ENCODE measurements around the gene DBN1. TPM values are rescaled to one million over a fixed set of nuclear protein-coding genes. Genes with fewer than 3 reads are reported as not detected.

DBN1 gene
- total RNA-seq, 1 donor from 2014 or later, result 170 TPM

DNA sequence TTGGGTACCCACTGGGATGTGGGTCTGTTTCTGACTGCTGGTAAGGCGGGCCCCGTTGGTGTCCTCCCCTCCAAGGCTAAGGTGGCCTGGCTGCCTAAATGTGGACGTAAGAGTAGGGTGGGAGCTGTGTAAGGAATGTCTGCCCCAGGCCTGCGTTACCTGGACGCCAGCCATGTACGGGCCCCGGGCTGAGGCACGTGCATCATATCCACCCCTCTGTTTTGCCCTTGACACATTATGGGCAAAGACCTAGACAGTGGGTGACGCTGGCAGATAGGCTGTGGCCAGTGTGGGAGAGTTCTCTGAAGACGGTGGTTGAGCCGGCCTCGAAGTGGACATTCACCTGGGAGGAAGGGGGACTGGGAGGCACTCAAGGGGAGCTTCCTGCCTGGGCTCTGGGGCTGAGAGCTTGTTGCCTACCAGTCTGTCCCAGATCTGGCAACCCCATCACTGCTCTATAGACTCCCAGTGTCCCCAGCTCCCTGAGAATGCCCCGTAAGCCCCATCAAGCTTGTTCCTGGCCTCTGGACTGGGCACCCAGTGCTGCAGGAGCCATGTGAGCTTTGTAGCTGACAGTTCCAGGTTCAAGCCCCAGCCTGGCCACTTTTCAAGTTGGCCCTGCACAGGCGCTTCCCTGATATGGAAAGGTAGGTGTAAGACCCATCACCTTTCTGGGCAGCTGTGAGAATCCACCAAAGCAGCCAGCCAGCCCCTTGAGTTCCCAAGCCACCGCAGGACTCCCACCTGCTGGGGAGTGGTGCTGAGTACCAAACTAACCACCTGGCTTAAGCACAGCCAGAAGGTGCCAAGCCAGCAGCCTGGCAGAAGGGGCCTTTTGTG, 30.1 kb downstream of the DBN1 start:
- DNase-seq, result no peak

DNA sequence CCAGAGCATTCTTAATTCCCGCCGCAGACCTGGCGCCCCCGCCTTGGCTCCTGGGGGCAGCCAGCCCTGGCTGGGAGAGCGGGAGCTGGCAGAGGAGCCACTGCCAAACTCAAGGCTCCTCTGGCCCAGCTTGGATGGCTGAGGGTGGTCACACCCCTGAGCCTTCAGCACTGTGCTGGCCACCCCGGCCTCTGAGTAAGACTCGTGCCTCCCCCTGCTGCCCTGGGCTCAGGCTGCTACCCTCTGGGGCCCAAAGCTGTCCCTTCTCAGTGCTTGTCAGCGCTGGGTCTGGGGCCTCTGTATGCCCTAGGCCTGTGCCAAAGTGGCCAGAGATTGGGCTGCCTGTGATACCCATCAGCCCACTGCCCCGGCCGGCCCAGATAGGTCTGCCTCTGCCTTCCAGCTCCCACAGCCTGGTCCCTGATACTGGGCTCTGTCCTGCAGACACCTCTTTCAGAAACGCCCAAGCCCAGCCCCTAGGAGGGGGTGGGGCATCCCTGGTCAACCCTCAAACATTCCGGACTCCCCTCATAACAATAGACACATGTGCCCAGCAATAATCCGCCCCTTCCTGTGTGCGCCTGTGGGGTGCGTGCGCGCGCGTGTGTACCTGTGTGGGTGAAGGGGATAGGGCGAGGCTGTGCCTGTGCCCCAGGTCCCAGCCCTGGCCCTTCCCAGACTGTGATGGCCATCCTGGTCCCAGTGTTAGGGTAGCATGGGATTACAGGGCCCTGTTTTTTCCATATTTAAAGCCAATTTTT, 31.2 kb downstream of the DBN1 start:
- DNase-seq, result no peak

DNA sequence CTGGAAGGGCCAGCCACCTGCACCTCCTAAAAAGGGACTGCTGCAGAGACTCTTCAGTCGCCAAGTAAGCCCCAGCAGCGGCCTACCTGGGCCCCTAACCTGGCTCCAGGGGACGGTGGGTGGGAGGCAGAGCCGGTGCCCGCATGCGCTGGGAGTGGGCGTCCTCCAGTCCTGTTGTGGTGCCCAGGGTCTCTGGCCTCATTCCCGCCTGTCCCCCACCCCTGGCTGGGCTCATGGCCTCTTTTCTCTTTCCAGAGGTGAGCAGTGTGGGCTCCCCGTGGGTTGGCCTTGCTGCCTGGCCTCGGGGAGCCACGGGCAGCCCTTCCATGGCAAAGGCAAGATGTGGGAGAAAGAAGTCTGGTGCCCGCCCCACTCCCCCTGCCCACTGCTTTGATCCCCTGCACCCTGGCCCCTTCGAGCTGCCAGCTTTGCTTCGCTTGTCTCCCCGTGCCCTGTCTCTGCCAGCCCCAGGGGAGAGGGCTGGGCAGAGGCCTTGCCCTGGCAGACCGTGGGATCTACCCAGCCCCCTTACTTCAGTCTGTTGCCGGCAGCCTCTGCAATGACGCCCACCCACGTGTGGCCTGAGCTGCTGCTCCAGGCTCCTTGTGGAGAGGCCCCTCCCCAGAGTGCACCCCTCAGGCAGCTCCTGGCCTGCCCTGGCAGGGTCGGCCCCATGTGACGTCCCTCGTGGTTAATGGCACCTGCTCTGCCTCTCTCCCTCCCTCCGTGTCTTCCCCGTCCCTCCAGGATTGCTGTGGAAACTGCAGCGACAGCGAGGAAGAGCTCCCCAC, 32.2 kb downstream of the DBN1 start:
- no peak for DNase-seq

DNA sequence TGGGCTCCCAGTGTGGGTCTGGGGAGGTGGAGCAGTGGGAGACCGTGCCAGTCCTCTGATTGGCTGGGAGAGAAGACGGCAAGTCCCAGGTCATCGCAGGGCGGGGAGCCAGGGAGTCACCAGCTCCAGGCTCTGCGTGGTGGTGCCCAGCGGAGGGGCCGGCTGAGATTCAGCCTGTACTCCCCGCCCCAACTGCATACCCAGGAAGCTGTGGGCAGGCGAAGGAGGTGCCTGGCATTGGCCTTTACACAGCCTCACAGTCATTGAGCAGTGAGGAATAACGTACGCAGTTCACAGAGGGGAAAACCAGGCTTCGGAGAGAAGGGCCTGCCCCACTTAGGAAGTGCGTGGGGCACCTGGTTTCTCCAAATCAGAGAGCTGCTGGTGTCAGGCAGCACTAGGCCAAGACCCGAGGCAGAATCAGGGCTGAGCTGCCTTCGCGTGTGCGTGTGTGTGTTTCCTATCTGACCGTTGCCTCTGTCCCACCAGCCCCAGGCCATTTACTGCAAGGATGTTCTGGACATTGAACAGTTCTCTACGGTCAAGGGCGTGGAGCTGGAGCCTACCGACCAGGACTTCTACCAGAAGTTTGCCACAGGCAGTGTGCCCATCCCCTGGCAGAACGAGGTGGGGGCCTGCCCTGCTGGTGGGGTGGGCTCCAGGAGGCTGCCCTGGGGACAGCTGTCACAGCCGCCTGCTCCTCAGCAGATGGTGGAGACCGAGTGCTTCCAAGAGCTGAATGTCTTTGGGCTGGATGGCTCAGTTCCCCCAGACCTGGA, 33.0 kb downstream of the DBN1 start:
- DNase-seq, result no peak

DNA sequence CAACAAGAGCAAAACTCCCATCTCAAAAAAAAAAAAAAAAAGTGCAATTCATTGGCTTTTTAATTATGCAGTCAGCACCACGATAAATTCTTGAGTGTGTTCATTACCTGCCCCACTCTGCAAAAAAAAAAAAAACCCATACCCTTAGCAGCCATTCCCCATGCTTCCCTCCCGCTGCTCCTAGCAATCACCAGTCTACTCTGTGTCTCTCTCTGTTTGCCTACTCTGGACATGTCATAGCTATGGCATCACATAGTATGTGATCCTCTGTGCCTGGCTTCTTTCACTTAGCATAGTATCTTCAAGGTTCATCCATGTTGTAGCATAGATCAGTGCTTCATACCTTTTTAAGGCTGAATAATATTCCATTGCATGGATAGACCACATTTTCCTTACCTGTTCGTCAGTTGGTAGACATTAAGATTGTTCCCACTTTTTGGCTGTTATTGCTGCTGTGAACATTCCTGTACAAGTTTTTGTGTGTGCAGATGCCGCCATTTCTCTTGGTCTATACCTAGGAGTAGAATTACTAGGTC, 33.8 kb downstream of the DBN1 start:
- DNase-seq, result no peak

DNA sequence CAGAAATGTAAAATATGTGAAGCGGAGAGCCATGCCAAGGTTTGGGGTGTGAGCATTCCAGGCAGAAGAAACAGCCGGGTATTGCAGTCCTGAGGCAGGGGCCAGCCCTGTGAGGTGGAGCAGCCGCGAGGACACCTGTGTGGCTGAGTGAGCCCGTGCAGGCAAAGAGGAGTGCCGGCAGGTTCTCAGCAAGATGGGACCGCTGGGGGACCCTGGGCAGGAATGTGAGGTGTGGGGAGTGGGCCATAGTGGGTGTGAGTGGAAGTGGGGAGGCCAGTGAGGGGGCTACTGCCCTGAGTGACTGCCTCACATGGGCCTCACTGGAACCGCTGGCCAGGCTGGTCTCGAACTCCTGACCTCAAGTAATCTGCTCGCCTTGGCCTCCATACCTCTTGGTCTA, 35.0 kb downstream of the DBN1 start:
- DNase-seq, result no peak

DNA sequence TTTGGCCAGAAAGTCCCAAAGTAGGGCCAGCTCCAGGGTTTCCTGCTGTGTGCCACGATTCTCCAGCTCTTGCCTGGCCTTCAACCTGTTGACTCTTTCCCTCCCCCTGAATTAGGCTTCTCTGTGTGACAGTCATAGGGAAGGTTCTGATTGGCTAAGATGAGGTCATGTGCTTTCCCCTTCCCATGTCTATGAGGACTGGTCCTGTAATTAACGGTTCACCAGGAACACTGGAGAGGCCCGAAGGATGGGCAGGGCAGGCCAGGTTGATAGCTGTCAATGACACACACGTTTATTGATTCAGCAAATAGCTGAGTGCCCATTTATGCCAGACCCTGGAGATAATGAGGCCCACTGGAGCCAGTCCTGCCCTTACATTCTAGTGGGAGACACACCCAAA, 35.8 kb downstream of the DBN1 start:
- no peak for DNase-seq

DNA sequence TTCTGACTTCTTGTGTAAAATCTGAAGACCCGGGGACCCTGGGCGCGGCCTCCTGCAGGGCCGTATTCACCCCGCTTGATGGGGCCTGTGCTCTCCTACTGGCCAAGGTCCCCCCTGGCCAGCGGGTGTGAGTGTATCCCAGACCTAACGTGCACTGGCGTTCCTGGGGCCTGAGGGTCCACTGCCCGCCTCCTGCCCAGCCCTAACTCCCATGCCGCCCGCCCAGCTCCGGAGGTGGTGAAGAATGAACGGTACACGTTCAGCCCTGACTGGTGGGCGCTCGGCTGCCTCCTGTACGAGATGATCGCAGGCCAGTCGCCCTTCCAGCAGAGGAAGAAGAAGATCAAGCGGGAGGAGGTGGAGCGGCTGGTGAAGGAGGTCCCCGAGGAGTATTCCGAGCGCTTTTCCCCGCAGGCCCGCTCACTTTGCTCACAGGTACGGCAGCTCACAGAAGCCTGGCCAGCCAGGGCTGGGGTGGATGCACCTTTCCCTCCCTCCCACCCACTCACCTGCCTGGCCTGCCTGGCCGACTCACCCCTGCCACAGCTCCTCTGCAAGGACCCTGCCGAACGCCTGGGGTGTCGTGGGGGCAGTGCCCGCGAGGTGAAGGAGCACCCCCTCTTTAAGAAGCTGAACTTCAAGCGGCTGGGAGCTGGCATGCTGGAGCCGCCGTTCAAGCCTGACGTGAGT, 37.4 kb downstream of the DBN1 start:
- DNase-seq, result no peak

DNA sequence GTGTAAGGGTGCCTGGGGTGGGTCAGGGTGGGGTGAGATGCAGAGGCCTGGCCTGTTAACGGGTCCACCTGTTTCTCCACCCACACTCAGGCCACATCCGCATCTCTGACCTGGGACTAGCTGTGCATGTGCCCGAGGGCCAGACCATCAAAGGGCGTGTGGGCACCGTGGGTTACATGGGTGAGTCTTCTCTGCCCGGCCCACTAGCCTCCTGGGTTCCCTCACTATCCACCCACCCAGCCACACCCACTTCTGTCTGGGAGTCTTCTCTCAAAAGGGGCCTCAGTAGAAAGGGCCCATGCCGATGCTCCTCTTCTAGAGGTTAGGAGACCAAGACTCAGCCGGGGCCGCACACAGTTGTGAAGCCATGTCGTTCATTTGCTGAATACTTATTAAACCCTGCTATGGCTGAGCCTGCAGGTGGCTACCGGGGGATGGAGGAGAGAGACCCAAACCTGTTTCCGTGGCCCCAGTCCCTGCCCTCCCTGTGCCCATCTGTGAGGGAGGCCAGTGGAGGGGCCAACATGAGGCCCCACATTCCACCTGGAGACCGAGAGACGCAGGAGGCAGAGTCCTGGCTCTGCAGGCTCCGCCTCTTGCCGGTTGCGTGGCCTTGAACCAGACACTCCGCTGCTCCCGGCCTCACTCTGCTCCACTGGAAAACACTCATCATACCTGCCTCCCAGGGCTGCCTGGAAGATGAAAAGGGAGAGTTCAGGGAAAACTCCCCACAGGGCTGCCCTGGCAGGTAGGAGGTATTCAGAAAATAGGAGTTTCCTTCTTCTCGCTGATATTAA, 38.3 kb downstream of the DBN1 start:
- DNase-seq, result no peak

DNA sequence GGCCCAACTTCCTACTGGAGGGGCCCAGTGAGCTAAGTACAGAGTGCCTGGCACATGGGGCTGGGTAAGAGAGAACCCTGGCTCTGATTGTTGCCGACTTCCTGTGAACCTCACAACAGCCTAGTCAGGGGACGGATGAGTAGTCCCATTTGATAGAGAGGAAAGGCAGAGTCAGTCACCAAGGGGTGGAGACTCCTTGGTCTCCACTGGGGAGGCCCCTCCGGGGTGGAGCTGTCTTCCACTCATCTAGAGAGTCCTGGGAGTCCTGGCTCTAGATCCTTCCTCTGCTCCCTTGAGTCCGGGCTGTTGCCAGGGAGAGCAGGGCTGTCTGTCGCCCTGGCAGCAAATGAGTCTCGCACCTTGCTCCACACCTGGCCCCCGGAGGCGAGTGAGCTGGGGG, 39.0 kb downstream of the DBN1 start:
- no peak for DNase-seq

DNA sequence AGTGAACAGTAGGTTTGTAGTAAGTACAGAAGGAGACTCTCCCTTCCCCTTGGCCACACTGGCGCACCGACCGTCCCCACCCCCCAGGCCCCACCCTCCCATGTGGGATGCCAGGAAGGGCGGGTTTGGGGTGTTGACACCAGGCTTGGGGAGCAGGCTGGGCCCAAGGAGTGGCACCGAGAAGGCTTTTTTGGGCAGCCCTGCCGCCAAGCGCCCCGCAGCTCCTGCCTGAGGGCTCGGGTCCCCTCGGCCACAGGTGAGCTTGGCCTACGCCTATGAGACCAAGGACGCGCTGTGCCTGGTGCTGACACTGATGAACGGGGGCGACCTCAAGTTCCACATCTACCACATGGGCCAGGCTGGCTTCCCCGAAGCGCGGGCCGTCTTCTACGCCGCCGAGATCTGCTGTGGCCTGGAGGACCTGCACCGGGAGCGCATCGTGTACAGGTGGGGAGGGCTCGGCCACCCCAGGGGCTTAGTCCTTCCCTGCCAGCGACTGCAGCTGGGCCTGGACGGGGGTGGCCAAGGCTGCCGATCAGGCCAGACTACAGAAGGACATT, 39.7 kb downstream of the DBN1 start:
- DNase-seq, result no peak

DNA sequence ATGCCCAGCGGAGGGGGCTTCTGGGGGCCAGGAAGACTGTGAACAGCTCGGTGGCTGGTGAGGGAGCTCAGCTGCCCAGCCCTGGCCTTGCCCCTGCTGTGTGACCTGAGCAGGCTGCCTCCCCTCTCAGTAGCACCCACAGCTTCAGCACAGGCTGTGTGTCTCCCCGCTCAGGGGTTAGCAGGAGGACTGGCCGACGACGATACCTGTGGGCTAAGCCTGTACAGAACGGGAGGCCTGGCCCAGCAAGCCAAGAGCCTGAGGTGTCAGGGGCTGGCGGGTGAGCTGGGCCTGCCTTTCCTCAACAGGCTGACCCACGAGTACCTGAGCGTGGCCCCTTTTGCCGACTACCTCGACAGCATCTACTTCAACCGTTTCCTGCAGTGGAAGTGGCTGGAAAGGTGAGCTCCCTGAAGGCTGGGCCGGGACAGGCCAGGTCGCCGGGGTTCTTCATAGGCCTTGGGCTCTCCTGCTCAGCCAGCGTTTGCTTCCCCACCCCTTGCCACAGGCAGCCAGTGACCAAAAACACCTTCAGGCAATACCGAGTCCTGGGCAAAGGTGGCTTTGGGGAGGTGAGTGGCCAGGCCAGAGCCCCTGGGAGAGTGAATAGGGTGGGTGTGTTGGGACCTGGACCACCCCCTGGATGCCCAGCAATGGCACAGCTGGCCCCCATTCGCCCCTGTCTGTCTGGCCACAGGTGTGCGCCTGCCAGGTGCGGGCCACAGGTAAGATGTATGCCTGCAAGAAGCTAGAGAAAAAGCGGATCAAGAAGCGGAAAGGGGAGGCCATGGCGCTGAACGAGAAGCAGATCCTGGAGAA, 40.4 kb downstream of the DBN1 start:
- no peak for DNase-seq

DNA sequence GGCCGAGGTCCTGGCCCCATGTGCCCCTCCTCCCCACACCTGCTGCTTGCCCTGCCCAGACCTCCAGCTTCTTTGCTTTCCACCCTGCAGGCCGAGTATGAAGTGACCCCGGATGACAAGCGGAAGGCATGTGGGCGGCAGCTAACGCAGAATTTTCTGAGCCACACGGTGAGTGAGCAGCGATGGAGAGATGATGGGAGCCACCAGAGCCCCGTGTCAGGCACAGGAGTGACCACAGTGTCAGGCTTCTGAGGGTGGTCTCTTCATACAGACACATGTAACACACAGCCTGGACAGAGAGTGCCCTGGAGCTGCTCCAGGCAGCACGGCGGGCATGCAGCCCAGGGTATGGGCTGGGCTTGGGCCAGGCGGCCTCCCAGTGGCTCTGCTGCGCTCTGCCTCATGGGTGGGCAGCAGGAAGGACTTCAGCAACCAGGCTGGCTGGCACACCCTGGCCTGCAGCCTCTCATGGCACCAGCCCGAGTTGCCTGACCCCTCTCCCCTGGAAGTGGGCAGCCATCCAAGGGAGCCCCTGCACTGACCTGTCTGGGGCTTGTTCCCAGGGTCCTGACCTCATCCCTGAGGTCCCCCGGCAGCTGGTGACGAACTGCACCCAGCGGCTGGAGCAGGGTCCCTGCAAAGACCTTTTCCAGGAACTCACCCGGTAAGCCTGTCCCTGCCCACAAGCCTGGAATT, 41.1 kb downstream of the DBN1 start:
- DNase-seq, result no peak

DNA sequence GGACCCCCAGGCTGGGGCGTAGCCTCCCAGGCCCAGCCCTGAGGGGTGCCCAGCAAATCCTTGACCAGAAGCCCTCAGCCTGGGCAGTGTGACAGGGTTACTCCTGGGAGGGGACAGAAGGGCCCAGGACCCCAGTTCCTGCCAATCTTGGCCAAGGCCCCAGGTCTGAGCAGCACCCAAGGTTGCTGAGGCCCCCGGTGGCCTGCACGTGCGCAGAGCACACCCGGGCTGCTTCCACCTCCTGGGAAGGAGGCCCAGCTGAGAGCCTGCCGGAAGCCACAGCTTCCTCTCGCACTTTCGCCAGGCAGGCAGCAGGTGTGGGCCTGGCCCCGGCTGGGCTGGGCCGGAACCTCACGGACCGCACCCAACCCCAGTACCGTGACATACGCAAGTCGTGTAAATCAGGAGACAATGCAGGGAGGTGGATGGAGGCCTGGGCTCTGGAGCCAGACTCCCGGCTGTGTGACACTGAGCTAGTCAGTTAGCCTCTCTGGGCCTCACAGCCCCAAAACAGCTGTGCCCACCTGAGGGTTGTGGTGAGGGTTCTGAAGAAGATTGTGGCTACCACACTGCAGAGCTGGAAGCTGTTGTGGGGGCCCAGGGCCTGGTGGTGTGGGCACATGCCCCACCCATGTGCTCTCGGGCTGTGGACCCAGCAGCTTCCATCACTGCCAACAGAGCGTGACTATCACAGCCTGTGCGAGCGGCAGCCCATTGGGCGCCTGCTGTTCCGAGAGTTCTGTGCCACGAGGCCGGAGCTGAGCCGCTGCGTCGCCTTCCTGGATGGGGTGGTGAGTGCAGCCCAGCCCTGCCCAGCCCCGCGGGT, 41.9 kb downstream of the DBN1 start:
- DNase-seq, result no peak

DNA sequence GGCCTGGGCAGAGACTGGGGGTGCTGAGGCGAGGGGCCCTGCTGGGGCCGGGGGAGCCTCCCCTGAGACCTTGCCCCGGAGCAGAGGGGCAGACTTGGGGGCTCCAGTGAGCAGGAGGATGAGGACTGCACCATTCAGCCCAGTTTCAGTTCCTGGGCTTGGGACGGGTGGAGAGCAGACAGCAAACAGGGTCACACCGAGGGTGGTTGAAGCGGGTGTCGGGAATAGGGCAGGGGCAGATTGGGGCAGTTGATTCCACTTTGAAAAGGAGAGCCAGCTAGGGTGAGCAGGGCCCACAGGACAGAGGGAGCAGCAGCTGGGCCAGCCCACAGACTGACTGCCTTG, 42.5 kb downstream of the DBN1 start:
- DNase-seq, result no peak

DNA sequence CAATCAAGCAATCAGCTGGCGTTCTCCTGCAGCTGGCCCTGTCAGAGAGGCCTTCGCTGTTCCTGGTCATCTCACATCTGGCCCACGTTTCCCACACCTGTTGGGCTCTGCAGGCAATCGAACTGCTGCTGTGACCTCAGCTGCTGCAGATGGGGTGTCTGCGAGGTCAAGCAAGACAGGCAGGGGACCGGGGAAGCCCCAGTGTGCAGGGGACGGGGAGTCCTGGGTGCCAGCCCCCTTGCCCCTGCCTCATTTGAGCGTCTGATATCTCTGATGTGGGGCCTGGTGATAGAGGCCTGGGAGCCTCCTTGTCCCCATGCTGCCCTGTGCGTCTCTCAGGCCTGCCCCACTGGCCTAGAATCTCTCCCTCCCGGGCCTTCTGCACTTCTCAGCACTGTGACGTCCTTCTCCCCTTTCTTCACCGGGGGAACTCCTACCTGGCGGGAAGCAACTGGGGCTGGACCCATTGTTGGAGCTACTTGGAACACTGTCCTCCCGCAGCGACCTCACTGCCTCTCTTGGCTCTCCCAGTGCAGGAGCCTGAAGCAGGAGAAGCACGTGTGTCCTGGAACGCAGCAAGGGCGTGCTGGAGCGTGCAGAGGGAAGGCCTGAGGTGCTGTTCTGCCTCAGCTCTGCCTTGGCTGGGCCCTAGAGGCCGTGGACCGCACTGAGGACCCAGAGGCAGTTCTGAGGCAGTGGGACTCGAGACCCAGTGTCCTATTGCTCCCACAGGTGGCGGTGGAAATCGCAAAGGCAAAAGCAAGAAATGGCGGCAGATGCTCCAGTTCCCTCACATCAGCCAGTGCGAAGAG, 43.1 kb downstream of the DBN1 start:
- DNase-seq, result no peak
